A549 (cell line): ENCODE data around the gene PIANP. TPM values are rescaled to one million over a fixed set of nuclear protein-coding genes. Genes with fewer than 3 reads are reported as not detected.

Source experiments
- ATAC-seq, 2 experiments: fragments of 200-7000 bp in 1 of 2; fragments of >200 bp in 1 of 2; cut with Nextera tagmentation in 1 of 2; cut with Tn5 transposase in 1 of 2; 3 replicates each; pipeline versions ENCODE4 v1.8.0 to v1.9.1; 2018 to 2020; ENCODE audit warnings: mild to moderate bottlenecking in 1 of 2, moderate library complexity in 1 of 2
- CTCF ChIA-PET: fragments of 300-600 bp; sonication (Branson Sonifier 250); formaldehyde crosslinking; extraction: SDS; loops from one replicate; lab custom pipeline; 2021; ENCODE audit warnings: antibody characterized with exemption, inconsistent platforms; lab: Yijun Ruan, JAX
- POLR2A ChIA-PET: fragments of 350-600 bp; formaldehyde crosslinking; extraction: SDS; loops from one replicate; lab custom pipeline; 2021; ENCODE audit warnings: antibody characterized with exemption, inconsistent platforms; lab: Yijun Ruan, JAX
- DNase-seq, 2 experiments: peaks; one replicate each; pipeline versions ENCODE4 v3.0.0 to v3.0.0-alpha.2; 2011 to 2016; ENCODE audit warnings: low read depth in 1 of 2, low spot score in 1 of 2
- FAIRE-seq: peaks from 2 replicates; lab custom pipeline; 2011; peaks lifted over from hg19 to GRCh38; lab: Jason Lieb, UNC
- H3K27ac ChIP-seq, 2 experiments: fragments of >200 bp; sonication (Bioruptor Twin); formaldehyde crosslinking; 3 replicates each; pipeline ENCODE4 v1.5.1; 2016 to 2017
- H3K4me1 ChIP-seq: fragments of >200 bp; sonication (Bioruptor Twin); formaldehyde crosslinking; 3 replicates; pipeline ENCODE4 v1.6.1; 2016
- H3K4me2 ChIP-seq: fragments of >200 bp; sonication (Bioruptor Twin); formaldehyde crosslinking; 3 replicates; pipeline ENCODE4 v1.6.1; 2016
- H3K4me3 ChIP-seq: fragments of >200 bp; sonication (Bioruptor Twin); formaldehyde crosslinking; 3 replicates; pipeline ENCODE4 v1.5.1; 2016
- H3K9me3 ChIP-seq: fragments of >200 bp; sonication (Bioruptor Twin); formaldehyde crosslinking; 3 replicates; pipeline ENCODE4 v1.6.1; 2016
- CHD2 ChIP-seq: fragments of 150-350 bp; IDR thresholded peaks from 2 replicates; pipeline ENCODE4 v1.6.1; 2014; ENCODE audit warnings: low read length; ENCODE audit not compliant: partially characterized antibody
- CHD4 ChIP-seq: fragments of 200-600 bp; sonication (generic); IDR thresholded peaks from 2 replicates; pipeline ENCODE4 v1.6.1; 2016; ENCODE audit warnings: antibody characterized with exemption, mild to moderate bottlenecking, borderline replicate concordance
- CTCF ChIP-seq: fragments of >200 bp; sonication (Bioruptor Twin); formaldehyde crosslinking; IDR thresholded peaks from 3 replicates; pipeline ENCODE4 v1.5.1; 2016
- EHF ChIP-seq: fragments of 250-450 bp; sonication (Bioruptor Pico); IDR thresholded peaks from 2 replicates; pipeline ENCODE4 v1.5.0; 2020; ENCODE audit warnings: mild to moderate bottlenecking
- EP300 ChIP-seq, 2 experiments: fragments of >200 bp; sonication (Bioruptor Twin); formaldehyde crosslinking; IDR thresholded peaks; 2 replicates in 1 of 2; 3 replicates in 1 of 2; pipeline ENCODE4 v1.6.1; 2016 to 2017
- FOXS1 ChIP-seq: fragments of 250-450 bp; sonication (Bioruptor Pico); IDR thresholded peaks from 2 replicates; pipeline ENCODE4 v1.5.0; 2020; ENCODE audit warnings: mild to moderate bottlenecking, moderate library complexity
- HMGXB4 ChIP-seq: fragments of 250-450 bp; sonication (Bioruptor Pico); IDR thresholded peaks from 2 replicates; pipeline ENCODE4 v1.5.0; 2021; ENCODE audit warnings: mild to moderate bottlenecking, moderate library complexity, borderline replicate concordance
- HOXB13 ChIP-seq: fragments of 250-450 bp; sonication (Bioruptor Pico); IDR thresholded peaks from 2 replicates; pipeline ENCODE4 v1.5.0; 2020; ENCODE audit warnings: low read depth, mild to moderate bottlenecking, moderate library complexity
- RARB ChIP-seq: fragments of 250-450 bp; sonication (Bioruptor Pico); IDR thresholded peaks from 2 replicates; pipeline ENCODE4 v1.8.0; 2021; ENCODE audit warnings: mild to moderate bottlenecking, moderate library complexity
- REST ChIP-seq: fragments of 200-600 bp; sonication (generic); IDR thresholded peaks from 2 replicates; pipeline ENCODE4 v1.6.1; 2016; ENCODE audit warnings: antibody characterized with exemption, mild to moderate bottlenecking, moderate library complexity
- ZNF302 ChIP-seq: fragments of 250-450 bp; sonication (Bioruptor Pico); IDR thresholded peaks from 2 replicates; pipeline ENCODE4 v1.9.0; 2021; ENCODE audit warnings: inconsistent platforms, mild to moderate bottlenecking, moderate library complexity
- whole genome bisulfite sequencing: methylation state at CpG from one replicate; pipeline ENCODE4 v1.1.6; 2017; ENCODE audit errors: missing lambda C conversion rate; 5-methylcytosine and 5-hydroxymethylcytosine counted together
- polyA plus RNA-seq, 4 experiments: library from polyadenylated mRNA; depleted of rRNA in 3 of 4; stranded (reverse); fragments of >200 nt; fragmentation: RNase III in 1 of 4; extraction: RNeasy Plus Mini Kit Qiagen cat#74134 plus additional on column Dnase treatment in 1 of 4; gene quantifications; 2 replicates in 3 of 4; 3 replicates in 1 of 4; pipeline ENCODE4 v1.2.3, GENCODE V29; 2011 to 2017
- TF ChIP-seq, protein P1 (sequence below): fragments of >200 bp; sonication (Bioruptor Twin); formaldehyde crosslinking; IDR thresholded peaks from 3 replicates; pipeline ENCODE4 v1.6.1; 2016
- TF ChIP-seq, protein P2 (sequence below): IDR thresholded peaks from 2 replicates; pipeline ENCODE4 v1.6.1; 2012

Gene PIANP
- polyA plus RNA-seq, 2 of the 4 experiments (the other 2 are of a cell fraction): 0.10 to 0.56 TPM

DNA sequence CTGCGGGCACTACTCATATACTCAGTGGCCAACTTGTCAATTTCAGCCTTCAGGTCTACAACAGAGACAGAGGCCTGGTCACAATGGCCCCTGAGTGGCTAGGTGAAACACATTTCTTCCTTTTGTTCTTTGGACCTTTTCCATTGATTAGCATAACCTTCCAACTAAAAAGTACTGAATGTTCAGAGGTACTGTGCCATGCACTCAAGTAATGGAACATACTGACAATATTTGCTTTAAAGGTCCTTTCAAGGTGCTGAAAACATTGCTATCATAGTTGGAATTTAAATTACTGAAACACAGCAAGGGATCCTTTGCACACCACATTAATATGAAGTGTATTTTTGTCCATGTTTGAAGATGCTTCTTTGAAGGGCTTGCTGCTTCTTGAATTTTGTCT, 47.3 kb downstream of the PIANP start (continued):
- no peak for TF ChIP-seq REST
- TF ChIP-seq EP300 (IDR thresholded peaks at IDR 0.05): no peak
- no peak for TF ChIP-seq ZNF302 (CRISPR knock-in tag)

GRCh38 chr12:6652391-6652790, 48.2 kb downstream of the PIANP start:
- POLR2A ChIA-PET: no interaction called here
- TF ChIP-seq, protein P1, sequence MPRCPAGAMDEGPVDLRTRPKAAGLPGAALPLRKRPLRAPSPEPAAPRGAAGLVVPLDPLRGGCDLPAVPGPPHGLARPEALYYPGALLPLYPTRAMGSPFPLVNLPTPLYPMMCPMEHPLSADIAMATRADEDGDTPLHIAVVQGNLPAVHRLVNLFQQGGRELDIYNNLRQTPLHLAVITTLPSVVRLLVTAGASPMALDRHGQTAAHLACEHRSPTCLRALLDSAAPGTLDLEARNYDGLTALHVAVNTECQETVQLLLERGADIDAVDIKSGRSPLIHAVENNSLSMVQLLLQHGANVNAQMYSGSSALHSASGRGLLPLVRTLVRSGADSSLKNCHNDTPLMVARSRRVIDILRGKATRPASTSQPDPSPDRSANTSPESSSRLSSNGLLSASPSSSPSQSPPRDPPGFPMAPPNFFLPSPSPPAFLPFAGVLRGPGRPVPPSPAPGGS: no peak
- TF ChIP-seq HOXB13 (CRISPR knock-in tag) (no peak), CTCF (no peak), CHD2 (no peak), HMGXB4 (CRISPR knock-in tag) (no peak), CHD4 (no peak)
- TF ChIP-seq, protein P2, sequence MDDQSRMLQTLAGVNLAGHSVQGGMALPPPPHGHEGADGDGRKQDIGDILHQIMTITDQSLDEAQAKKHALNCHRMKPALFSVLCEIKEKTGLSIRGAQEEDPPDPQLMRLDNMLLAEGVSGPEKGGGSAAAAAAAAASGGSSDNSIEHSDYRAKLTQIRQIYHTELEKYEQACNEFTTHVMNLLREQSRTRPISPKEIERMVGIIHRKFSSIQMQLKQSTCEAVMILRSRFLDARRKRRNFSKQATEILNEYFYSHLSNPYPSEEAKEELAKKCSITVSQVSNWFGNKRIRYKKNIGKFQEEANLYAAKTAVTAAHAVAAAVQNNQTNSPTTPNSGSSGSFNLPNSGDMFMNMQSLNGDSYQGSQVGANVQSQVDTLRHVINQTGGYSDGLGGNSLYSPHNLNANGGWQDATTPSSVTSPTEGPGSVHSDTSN: no peak
- no peak for FAIRE-seq

DNA sequence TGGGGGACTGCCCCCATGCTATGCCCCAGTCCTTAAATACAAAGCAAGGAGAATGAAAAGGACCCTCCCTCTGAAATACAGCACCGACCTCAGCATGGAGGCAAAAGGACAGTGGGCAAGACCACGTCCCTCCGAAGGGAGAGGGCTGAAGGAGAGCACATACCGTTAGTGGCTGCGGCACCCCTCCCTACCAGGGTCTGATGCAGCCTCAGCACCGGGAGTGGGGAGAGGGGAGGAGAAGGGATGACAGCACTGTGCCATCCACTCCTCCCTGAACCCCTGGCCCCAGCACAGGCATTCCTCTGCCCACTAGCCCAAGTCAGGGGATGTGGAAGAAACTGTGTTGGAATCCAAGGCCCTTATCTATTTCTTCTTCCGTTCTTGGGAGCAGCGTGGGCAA, 49.8 kb downstream of the PIANP start:
- no peak for FAIRE-seq
- H3K9me3 ChIP-seq: peaks cover 12% of the 10 kb centered on the region; the same call in 2 of the 3 replicates
- H3K4me3 ChIP-seq: no peak overlapping the region
- no peak overlapping the region for H3K27ac ChIP-seq
- no peak overlapping the region for H3K4me2 ChIP-seq
- TF ChIP-seq FOXS1 (no peak), ZNF302 (CRISPR knock-in tag) (no peak), CHD2 (no peak), EHF (CRISPR knock-in tag) (no peak), RARB (CRISPR knock-in tag) (no peak), REST (no peak)
- ATAC-seq: no peak; a peak in 2 of 6 replicates
- ChIA-PET CTCF (no interaction called here), POLR2A (no interaction called here)
- DNase-seq: no peak
- no peaks in the 10 kb centered on the region for H3K4me1 ChIP-seq
- 84% methylated on average over 8 of the region's 8 CpGs for WGBS

More at GRCh38 chr12:6652391-6652790, 48.2 kb downstream of the PIANP start:
- no peaks in the 10 kb centered on the region for H3K4me1 ChIP-seq
- DNase-seq: no peak
- H3K4me2 ChIP-seq: no peak overlapping the region
- CTCF ChIA-PET: interaction anchor here (0.7 to 1.9 kb wide), 3 partner anchors 11 to 190 kb away, joined by 3 to 4 read pairs (median 3); no protein-coding TSS in a partner anchor
- H3K27ac ChIP-seq: no peak overlapping the region
- no peak overlapping the region for H3K4me3 ChIP-seq
- no peak for ATAC-seq
- 92% methylated on average over 12 of the region's 12 CpGs for WGBS
- no peaks in the 10 kb centered on the region; the same call in 2 of the 3 replicates for H3K9me3 ChIP-seq
